Measurements from ENCODE around the gene KCNH2. TPM values are rescaled to one million over a fixed set of nuclear protein-coding genes. Genes with fewer than 3 reads are reported as not detected.

Gene KCNH2
- total and polyA plus RNA-seq, 2 of the 8 experiments (the other 6 are each of a cell fraction or from before 2014, with no cell fraction given) = 8.0 to 15.0 TPM

DNA sequence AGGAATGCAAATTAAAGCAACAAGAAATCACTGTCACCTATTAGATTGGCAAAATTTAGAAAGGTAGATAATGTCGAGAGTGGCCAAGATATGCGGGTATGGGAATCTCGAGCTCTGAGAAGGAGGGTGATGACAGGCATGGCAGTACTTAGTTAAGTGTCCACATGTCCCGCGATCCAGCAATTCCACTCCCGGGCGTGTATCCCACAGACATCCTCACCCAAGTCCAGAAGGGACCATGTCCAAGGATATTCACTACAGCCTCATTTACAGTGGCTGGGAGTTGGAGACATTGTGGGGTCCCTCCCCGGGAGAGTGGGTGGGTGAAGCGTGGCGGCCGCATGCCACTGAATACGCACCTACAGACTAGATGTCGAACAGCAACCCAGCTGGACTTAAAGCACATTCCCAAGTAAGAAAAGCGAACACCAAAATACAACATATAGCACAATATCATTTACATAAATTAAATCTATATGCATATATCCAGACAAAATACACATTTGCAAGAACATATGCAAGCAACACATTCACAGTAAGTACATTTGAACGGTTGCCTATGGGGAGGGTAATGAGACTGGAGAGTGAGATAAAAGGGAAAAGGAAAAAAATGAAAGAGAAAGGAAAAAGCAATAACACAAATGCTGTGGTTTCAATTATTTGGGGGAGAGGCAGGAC, 9.9 kb downstream of the KCNH2 start:
- DNase-seq (ENCODE audit: low read depth in 1 of 2, low spot score in 2 of 2) = no peak
- no peak overlapping the region for H2BK5ac ChIP-seq (ENCODE audit: low read depth, low read length)
- ChIA-PET CTCF (ENCODE audit: partially characterized antibody) (interaction anchor here (0.6 to 27.0 kb wide), 12 partner anchors 5 to 192 kb away, joined by 3 to 797 read pairs (median 5); partner anchors contain the start of genes KCNH2 and NOS3), POLR2A (ENCODE audit: partially characterized antibody) (interaction anchor here (1.4 to 2.4 kb wide), 2 partner anchors 11 to 16 kb away, joined by 3 to 13 read pairs; no protein-coding TSS in a partner anchor)
- H2BK12ac ChIP-seq (ENCODE audit: low read depth, low read length) = no peak overlapping the region
- no peak overlapping the region for H3K56ac ChIP-seq (replicated peaks; ENCODE audit: insufficient read length, low read depth, low read length)
- FAIRE-seq = no peak
- H4K91ac ChIP-seq (replicated peaks; ENCODE audit: insufficient read length, low read length) = no peak overlapping the region
- no peak overlapping the region for H3K4ac ChIP-seq (replicated peaks; ENCODE audit: insufficient read length, low read depth, low read length)
- no peak overlapping the region for H3K18ac ChIP-seq (ENCODE audit: extremely low read depth, low read length)
- no peak overlapping the region for H2BK20ac ChIP-seq (ENCODE audit: low read length)
- no peaks in the 10 kb centered on the region for H3K79me1 ChIP-seq (ENCODE audit: low read depth, low read length)
- H4K20me1 ChIP-seq (replicated peaks in 1 of 2; ENCODE audit: control insufficient read depth in 1 of 2, insufficient read depth in 2 of 2, low read length in 2 of 2) = no peaks in the 10 kb centered on the region
- no peak overlapping the region for H2AFZ ChIP-seq (ENCODE audit: low read length)
- H2BK15ac ChIP-seq (ENCODE audit: low read length) = no peak overlapping the region
- no peak overlapping the region for H2BK120ac ChIP-seq (replicated peaks; ENCODE audit: low read depth, low read length)
- no peak overlapping the region for H3K4me3 ChIP-seq (ENCODE audit: extremely low read depth in 1 of 4, insufficient read depth in 2 of 4, low read depth in 3 of 4, low read length in 4 of 4)
- H2AK5ac ChIP-seq (ENCODE audit: low read depth, low read length) = no peak overlapping the region
- TF ChIP-seq TBP (IDR thresholded peaks at IDR 0.05; ENCODE audit: low read depth, low read length) (no peak), BRCA1 (IDR thresholded peaks at IDR 0.05; ENCODE audit: low read depth, low read length) (no peak), SAP30 (IDR thresholded peaks at IDR 0.05; ENCODE audit: insufficient read depth, insufficient replicate concordance, low read length) (no peak), CBX8 (IDR thresholded peaks at IDR 0.05; ENCODE audit: borderline replicate concordance, low read depth, low read length) (no peak), POLR2AphosphoS5 (IDR thresholded peaks at IDR 0.05; ENCODE audit: low read depth, low read length) (no peak), USF2 (IDR thresholded peaks at IDR 0.05; ENCODE audit: low read length) (no peak)
- H3K27me3 ChIP-seq (replicated peaks in 1 of 4; ENCODE audit: control insufficient read depth in 3 of 4, extremely low read depth in 1 of 4, insufficient read depth in 3 of 4, low read length in 3 of 4) = no peaks in the 10 kb centered on the region; a peak in 1 of 7 replicates
- no peak overlapping the region for H4K5ac ChIP-seq (ENCODE audit: insufficient read length, low read depth, low read length)
- H3K4me2 ChIP-seq (ENCODE audit: insufficient read depth in 1 of 2, low read depth in 2 of 2, low read length in 2 of 2) = no peak overlapping the region
- peaks cover 2 to 31% (median 17%) of the 10 kb centered on the region in 4 experiments for H3K4me1 ChIP-seq (replicated peaks in 1 of 4; ENCODE audit: control insufficient read depth in 3 of 4, insufficient read depth in 4 of 4, low read length in 3 of 4)
- H3K9ac ChIP-seq (replicated peaks in 1 of 4; ENCODE audit: extremely low read depth in 1 of 4, low read depth in 3 of 4, low read length in 3 of 4) = no peak overlapping the region
- 91% methylated on average over 15 of the region's 15 CpGs; no CpG with 5 or more reads in 1 of the 2 experiments for WGBS, 2 experiments (ENCODE audit: extremely low coverage in 1 of 2, insufficient coverage in 1 of 2, insufficient read length in 1 of 2, insufficient replicate concordance in 2 of 2, low coverage in 1 of 2, low lambda C conversion rate in 2 of 2, missing lambda C conversion rate in 1 of 2)
- no peak overlapping the region for H3K14ac ChIP-seq (ENCODE audit: insufficient read length)
- H3K27ac ChIP-seq (ENCODE audit: low read depth, low read length) = no peak overlapping the region
- no peaks in the 10 kb centered on the region for H3K36me3 ChIP-seq (ENCODE audit: control insufficient read depth in 2 of 4, insufficient read depth in 4 of 4, low read length in 3 of 4)
- no peaks in the 10 kb centered on the region for H3K79me2 ChIP-seq (ENCODE audit: control insufficient read depth in 1 of 2, insufficient read depth in 2 of 2, low read length in 2 of 2)
- H3K23ac ChIP-seq (ENCODE audit: insufficient read length) = no peak overlapping the region
- H4K8ac ChIP-seq (ENCODE audit: extremely low read depth, insufficient read depth, low read length) = no peak overlapping the region
- H3K9me3 ChIP-seq (ENCODE audit: insufficient read depth in 2 of 2, low read depth in 1 of 2, low read length in 1 of 2) = no peaks in the 10 kb centered on the region
- H3K23me2 ChIP-seq (ENCODE audit: low read depth, low read length) = peaks cover 3% of the 10 kb centered on the region; the same call in 1 of the 2 replicates

All from H1 (cell line).